K562 (cell line): ENCODE data around the gene CD320. TPM values are rescaled to one million over a fixed set of nuclear protein-coding genes. Genes with fewer than 3 reads are reported as not detected.
A peak's percentile ranks its signal among the peaks of the same experiment; 100 is the strongest.

Experiments used
- BRF2 ChIP-seq: IDR thresholded peaks from 3 replicates; pipeline ENCODE4 v1.6.1; 2011; ENCODE audit warnings: borderline replicate concordance, mild to moderate bottlenecking; ENCODE audit not compliant: insufficient read length, insufficient read depth
- CHD2 ChIP-seq: IDR thresholded peaks from 2 replicates; pipeline ENCODE4 v1.6.1; 2011; ENCODE audit warnings: low read depth, low read length
- CREB1 ChIP-seq, 2 experiments: sonication (generic) in 1 of 2; formaldehyde crosslinking in 1 of 2; IDR thresholded peaks; 2 replicates each; pipeline versions ENCODE4 v1.6.1 to v1.8.0; 2012 to 2022; ENCODE audit warnings: inconsistent platforms in 1 of 2, mild to moderate bottlenecking in 1 of 2, missing genetic modification reagents in 1 of 2, moderate library complexity in 1 of 2
- CREM ChIP-seq: IDR thresholded peaks from 2 replicates; pipeline ENCODE4 v1.6.1; 2014; ENCODE audit warnings: antibody characterized with exemption, low read depth
- E2F1 ChIP-seq: sonication (generic); formaldehyde crosslinking; IDR thresholded peaks from 2 replicates; pipeline ENCODE4 v1.8.1; 2023; ENCODE audit warnings: mild to moderate bottlenecking, missing genetic modification reagents, moderate library complexity
- FOS ChIP-seq: IDR thresholded peaks from 3 replicates; pipeline ENCODE4 v1.6.1; 2011; ENCODE audit not compliant: insufficient read length; ENCODE audit errors: extremely low read depth
- MYC ChIP-seq, 2 experiments: fragments of 250-450 bp in 1 of 2; sonication (Bioruptor Pico) in 1 of 2; IDR thresholded peaks; 2 replicates each; pipeline versions ENCODE4 v1.5.1 to v1.6.1; 2012 to 2021; ENCODE audit warnings: low read depth in 2 of 2, borderline replicate concordance in 1 of 2, improper control_type of control experiment in 1 of 2, low read length in 1 of 2, mild to moderate bottlenecking in 1 of 2, moderate library complexity in 1 of 2
- NCOA6 ChIP-seq: fragments of 450-650 bp; IDR thresholded peaks from 2 replicates; pipeline ENCODE4 v1.6.1; 2017; ENCODE audit warnings: mild to moderate bottlenecking
- NEUROD1 ChIP-seq: fragments of 150-350 bp; IDR thresholded peaks from 2 replicates; pipeline ENCODE4 v1.6.1; 2014; ENCODE audit warnings: borderline replicate concordance, low read length, low read depth; ENCODE audit not compliant: partially characterized antibody
- NFYB ChIP-seq: IDR thresholded peaks from 2 replicates; pipeline ENCODE4 v1.6.1; 2011; ENCODE audit warnings: mild to moderate bottlenecking, moderate library complexity; ENCODE audit not compliant: insufficient read length; ENCODE audit errors: extremely low read depth
- POLR3A ChIP-seq: IDR thresholded peaks from 2 replicates; pipeline ENCODE4 v1.6.1; 2011; ENCODE audit warnings: borderline replicate concordance, mild to moderate bottlenecking, moderate library complexity; ENCODE audit not compliant: insufficient read length, insufficient read depth; ENCODE audit errors: extremely low read depth
- RBM25 ChIP-seq: fragments of 200-400 bp; formaldehyde crosslinking; IDR thresholded peaks from 2 replicates; pipeline ENCODE4 v1.6.1; 2018; ENCODE audit warnings: low read length, low read depth, moderate library complexity; ENCODE audit not compliant: severe bottlenecking
- SNRNP70 ChIP-seq: fragments of 200-400 bp; formaldehyde crosslinking; optimal IDR thresholded peaks from 2 replicates; pipeline ENCODE3; 2017; ENCODE audit warnings: low read depth, low read length
- TEAD1 ChIP-seq, 2 experiments: fragments of 450-650 bp in 1 of 2; sonication (generic) in 1 of 2; formaldehyde crosslinking; IDR thresholded peaks; 2 replicates each; pipeline versions ENCODE4 v1.4.0 to v1.8.0; 2020 to 2022; ENCODE audit warnings: mild to moderate bottlenecking in 2 of 2, missing genetic modification reagents in 1 of 2
- TEAD4 ChIP-seq, 2 experiments: sonication (generic) in 1 of 2; formaldehyde crosslinking in 1 of 2; IDR thresholded peaks; 2 replicates each; pipeline versions ENCODE4 v1.6.1 to v1.8.0; 2012 to 2022; ENCODE audit warnings: borderline replicate concordance in 1 of 2, inconsistent platforms in 1 of 2, low read length in 1 of 2, mild to moderate bottlenecking in 1 of 2, missing genetic modification reagents in 1 of 2
- TRIM24 ChIP-seq, 2 experiments: fragments of 450-650 bp; IDR thresholded peaks; 2 replicates each; pipeline ENCODE4 v1.6.1; 2016
- ZMIZ1 ChIP-seq, 2 experiments: fragments of 150-350 bp in 1 of 2; IDR thresholded peaks; 2 replicates each; pipeline ENCODE4 v1.6.1; 2012 to 2016; ENCODE audit warnings: low read depth in 2 of 2, low read length in 2 of 2, mild to moderate bottlenecking in 1 of 2, moderate library complexity in 1 of 2
- ZNF124 ChIP-seq: sonication (generic); formaldehyde crosslinking; IDR thresholded peaks from 2 replicates; pipeline ENCODE4 v1.8.1; 2022; ENCODE audit warnings: missing genetic modification reagents
- ZNF224 ChIP-seq: sonication (generic); formaldehyde crosslinking; IDR thresholded peaks from 2 replicates; pipeline ENCODE4 v1.8.0; 2022; ENCODE audit warnings: mild to moderate bottlenecking, missing genetic modification reagents
- ZNF507 ChIP-seq: conservative IDR thresholded peaks from 2 replicates; pipeline ENCODE4 v1.6.1; 2017; ENCODE audit warnings: missing genetic modification characterization, missing compliant biosample characterization
- polyA plus RNA-seq, 8 experiments: library from polyadenylated mRNA; depleted of rRNA in 4 of 8; stranded (reverse) in 5 of 8; unstranded in 3 of 8; fragments of >200 nt; fragmentation: Nextera tagmentation in 2 of 8; fragmentation: Illumina TruSeq in 1 of 8; extraction: Ambion mirVana in 2 of 8; extraction: Trizol in 1 of 8; gene quantifications; 2 replicates each; pipeline versions ENCODE4 v1.2.1 to v1.2.3, GENCODE V29; 2011 to 2014; ENCODE audit warnings: inconsistent platforms in 1 of 8, missing spikeins in 1 of 8
- total RNA-seq, 7 experiments: library from RNA; depleted of rRNA in 6 of 7; stranded (reverse); fragments of >200 nt in 6 of 7; fragmentation: Illumina TruSeq in 2 of 7; extraction: Trizol in 2 of 7; gene quantifications; 2 replicates each; pipeline versions ENCODE4 v1.2.1 to v1.2.3, GENCODE V29; 2011 to 2021; ENCODE audit warnings: low replicate concordance in 1 of 7

CD320 gene
- total and polyA plus RNA-seq, 9 of the 15 experiments (the other 6 are each of a cell fraction or from before 2014, with no cell fraction given): 0.45 to 94.5 (median 34.4) TPM

GRCh38 chr19:8342684-8343482, 34.7 kb upstream of the CD320 start, which contains the start of gene KANK3 (continued):
- no peak for TF ChIP-seq ZNF124 (CRISPR knock-in tag)
- TF ChIP-seq SNRNP70: no peak
- no peak for TF ChIP-seq E2F1
- peak; percentile 92 for TF ChIP-seq NFYB
- TF ChIP-seq MYC (IDR thresholded peaks at IDR 0.05; ENCODE audit: low read depth, low read length): no peak
- 0 out of 2 replicates have a peak, but pooled peaks have one; percentile 27 for TF ChIP-seq MYC (CRISPR knock-in tag; IDR thresholded peaks at IDR 0.05; ENCODE audit: borderline replicate concordance, low read depth)
- TF ChIP-seq FOS: peak; percentile 96
- TF ChIP-seq ZNF507 (tag): no peak
- TF ChIP-seq TRIM24 (IDR thresholded peaks at IDR 0.05): 0 out of 4 replicates have a peak, but pooled peaks of 1 of the 2 experiments have one; percentile 49
- TF ChIP-seq ZNF224 (CRISPR knock-in tag): no peak
- peak; percentile 86 to 99 for TF ChIP-seq TEAD1 (CRISPR knock-in tag; IDR thresholded peaks at IDR 0.05)
- TF ChIP-seq TEAD4 (IDR thresholded peaks at IDR 0.05; ENCODE audit: low read length): peak; percentile 85
- 0 out of 2 replicates have a peak, but pooled peaks have one; percentile 64 for TF ChIP-seq TEAD4 (CRISPR knock-in tag; IDR thresholded peaks at IDR 0.05; ENCODE audit: borderline replicate concordance)
- peak; percentile 99 for TF ChIP-seq RBM25
- TF ChIP-seq BRF2: no peak
- peak; percentile 83 for TF ChIP-seq NEUROD1
- TF ChIP-seq CHD2: peak; percentile 81
- TF ChIP-seq CREB1 (IDR thresholded peaks at IDR 0.05): no peak
- TF ChIP-seq CREB1 (CRISPR knock-in tag; IDR thresholded peaks at IDR 0.05): peak; percentile 58; the same call in 1 of the 2 replicates
- TF ChIP-seq CREM: peak; percentile 40
- no peak for TF ChIP-seq ZMIZ1 (IDR thresholded peaks at IDR 0.05; ENCODE audit: low read depth in 2 of 2, low read length in 2 of 2)
- peak; percentile 95 for TF ChIP-seq NCOA6
- TF ChIP-seq POLR3A: no peak
